Putamen (tissue), 1 donor: ENCODE data around the gene RBX1.
"Not testable (repeated sequence)": the region's sequence is repeated elsewhere in the genome, so short reads cannot be mapped to it uniquely, and the experiment has no call there.

ENCODE experiments used
- DNase-seq: peaks from one replicate; pipeline ENCODE4 v3.0.0-alpha.2; 2016; ENCODE audit warnings: low spot score

RBX1 gene

GRCh38 chr22:40950962-40951794 is at the start of gene RBX1:
RBX1 (plus strand) TSS chr22:40951378; CDS start chr22:40951399, 21 bp downstream.
- DNase-seq: peak; percentile 97

- DNase-seq: no peak
Measured at GRCh38 chr22:40904101-40904500, 47.1 kb upstream of the RBX1 start.

- no peak for DNase-seq
Measured at GRCh38 chr22:40908895-40909294, 42.3 kb upstream of the RBX1 start.

GRCh38 chr22:40911772-40912171 is 39.4 kb upstream of the RBX1 start:
- no peak for DNase-seq

- DNase-seq: not testable (repeated sequence)
Measured at GRCh38 chr22:40912987-40913386, 38.2 kb upstream of the RBX1 start.

- DNase-seq: no peak
Measured at GRCh38 chr22:40919446-40919845, 31.7 kb upstream of the RBX1 start.

GRCh38 chr22:40920526-40920925 is 30.7 kb upstream of the RBX1 start:
- DNase-seq: no peak

- peak; percentile 41 for DNase-seq
Measured at GRCh38 chr22:40922484-40923303, 28.5 kb upstream of the RBX1 start.

GRCh38 chr22:40928657-40929056 is 22.5 kb upstream of the RBX1 start:
- no peak for DNase-seq

GRCh38 chr22:40932396-40932795 is 18.8 kb upstream of the RBX1 start:
- DNase-seq: no peak

GRCh38 chr22:40939202-40939601 is 12.0 kb upstream of the RBX1 start:
- no peak for DNase-seq

GRCh38 chr22:40951795-40952605 is 822 bp downstream of the RBX1 start:
- DNase-seq: no peak

GRCh38 chr22:40953471-40953870 is 2.3 kb downstream of the RBX1 start:
- DNase-seq: no peak

GRCh38 chr22:40954113-40954512 is 2.9 kb downstream of the RBX1 start:
- no peak for DNase-seq

- DNase-seq: no peak
Measured at GRCh38 chr22:40955571-40955970, 4.4 kb downstream of the RBX1 start.

- no peak for DNase-seq
Measured at GRCh38 chr22:40957601-40958000, 6.4 kb downstream of the RBX1 start.

GRCh38 chr22:40958299-40958698 is 7.1 kb downstream of the RBX1 start:
- no peak for DNase-seq

GRCh38 chr22:40960145-40960544 is 9.0 kb downstream of the RBX1 start:
- DNase-seq: no peak

GRCh38 chr22:40965936-40966725 is 15.0 kb downstream of the RBX1 start:
- DNase-seq: no peak

GRCh38 chr22:40966726-40967085 is 15.5 kb downstream of the RBX1 start:
- no peak for DNase-seq

- no peak for DNase-seq
Measured at GRCh38 chr22:40967111-40967760, 16.1 kb downstream of the RBX1 start.
